Activated T-helper 1 cell treated with anti-CD3 and anti-CD28 coated beads, Interleukin-12 subunit alpha, Interleukin-12 subunit beta, Interleukin-2, Interleukin-4 antibody, amounts not matched to agents 30 ng/mL and 10 ng/mL and 1 ng/mL, durations not matched to agents 14 hours and 24 hours and 36 hours (primary cell): Measurements from ENCODE around the gene TMEM247. TPM values are rescaled to one million over a fixed set of nuclear protein-coding genes. Genes with fewer than 3 reads are reported as not detected.

Experiments used
- total RNA-seq: library from RNA; stranded (reverse); gene quantifications from 2 replicates; pipeline ENCODE4 v1.2.3, GENCODE V29; 2022

Gene TMEM247
- total RNA-seq, 1 donor from 2014 or later: not detected

Other genes starting within 250 kb of the TMEM247 start
- 13.7 and 22.9 TPM in 2 replicates for gene EPAS1, start 182.2 kb upstream of the TMEM247 start, total RNA-seq
- gene RHOQ, start 62.9 kb downstream of the TMEM247 start, total RNA-seq: 8.9 and 9.7 TPM in 2 replicates
- 5.2 and 6.5 TPM in 2 replicates for gene ATP6V1E2, start 63.0 kb downstream of the TMEM247 start, total RNA-seq
- gene PIGF, start 137.5 kb downstream of the TMEM247 start, total RNA-seq: 19.7 and 24.3 TPM in 2 replicates
- 11.5 and 11.9 TPM in 2 replicates for gene CRIPT, start 137.7 kb downstream of the TMEM247 start, total RNA-seq
- 6.5 and 6.6 TPM in 2 replicates for gene SOCS5, start 219.7 kb downstream of the TMEM247 start, total RNA-seq